Loucy (cell line): Measurements from ENCODE around the gene ZDHHC11.
"Not testable (repeated sequence)": the region's sequence is repeated elsewhere in the genome, so short reads cannot be mapped to it uniquely, and the experiment has no call there.

Experiments
- EZH2phosphoT487 ChIP-seq: fragments of 200-600 bp; IDR thresholded peaks from 2 replicates; pipeline ENCODE4 v1.6.1; 2018; ENCODE audit warnings: antibody characterized with exemption, mild to moderate bottlenecking, moderate library complexity, borderline replicate concordance
- TF ChIP-seq, protein P1 (sequence below): fragments of 200-600 bp; sonication (generic); conservative IDR thresholded peaks from 2 replicates; pipeline ENCODE4 v1.5.1; 2014; ENCODE audit warnings: mild to moderate bottlenecking, antibody characterized with exemption, low read length

DNA sequence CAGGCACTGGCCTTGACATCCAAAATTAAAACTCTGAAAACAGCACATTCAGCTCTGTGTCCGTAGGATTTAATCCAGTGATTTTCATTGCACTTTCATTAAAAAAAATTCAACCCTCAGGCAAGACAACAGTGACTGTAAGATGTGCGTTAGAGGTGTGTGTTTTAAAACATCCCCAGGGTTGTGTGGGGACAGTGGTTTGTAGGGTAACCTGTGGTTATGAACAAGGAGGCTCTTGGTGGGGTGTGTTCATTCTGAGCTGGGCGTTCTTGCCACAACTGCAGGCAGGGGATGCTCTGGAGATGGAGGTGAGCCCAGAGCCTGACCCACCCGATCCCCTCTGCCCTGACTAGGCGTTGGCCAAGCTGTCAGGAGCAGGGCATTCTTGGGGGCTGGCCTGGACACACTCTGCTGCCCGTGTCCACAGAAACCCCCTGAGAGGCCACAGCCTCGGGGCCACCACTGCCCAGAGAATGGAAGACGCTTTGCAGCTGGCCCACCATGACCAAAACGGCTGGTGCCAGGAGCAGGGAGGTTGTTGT is 103.4 kb downstream of the ZDHHC11 start:
- TF ChIP-seq, protein P1, sequence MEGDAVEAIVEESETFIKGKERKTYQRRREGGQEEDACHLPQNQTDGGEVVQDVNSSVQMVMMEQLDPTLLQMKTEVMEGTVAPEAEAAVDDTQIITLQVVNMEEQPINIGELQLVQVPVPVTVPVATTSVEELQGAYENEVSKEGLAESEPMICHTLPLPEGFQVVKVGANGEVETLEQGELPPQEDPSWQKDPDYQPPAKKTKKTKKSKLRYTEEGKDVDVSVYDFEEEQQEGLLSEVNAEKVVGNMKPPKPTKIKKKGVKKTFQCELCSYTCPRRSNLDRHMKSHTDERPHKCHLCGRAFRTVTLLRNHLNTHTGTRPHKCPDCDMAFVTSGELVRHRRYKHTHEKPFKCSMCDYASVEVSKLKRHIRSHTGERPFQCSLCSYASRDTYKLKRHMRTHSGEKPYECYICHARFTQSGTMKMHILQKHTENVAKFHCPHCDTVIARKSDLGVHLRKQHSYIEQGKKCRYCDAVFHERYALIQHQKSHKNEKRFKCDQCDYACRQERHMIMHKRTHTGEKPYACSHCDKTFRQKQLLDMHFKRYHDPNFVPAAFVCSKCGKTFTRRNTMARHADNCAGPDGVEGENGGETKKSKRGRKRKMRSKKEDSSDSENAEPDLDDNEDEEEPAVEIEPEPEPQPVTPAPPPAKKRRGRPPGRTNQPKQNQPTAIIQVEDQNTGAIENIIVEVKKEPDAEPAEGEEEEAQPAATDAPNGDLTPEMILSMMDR, result not testable (repeated sequence)
- not testable (repeated sequence) for TF ChIP-seq EZH2phosphoT487
